GM21526 (cell line): ENCODE results near the gene TM4SF20.
A peak's percentile ranks its signal among the peaks of the same experiment; 100 is the strongest.
"Not testable (repeated sequence)": the region's sequence is repeated elsewhere in the genome, so short reads cannot be mapped to it uniquely, and the experiment has no call there.

ENCODE experiments used
- ATAC-seq: cut with Tn5 transposase; IDR thresholded peaks from one replicate; pipeline ENCODE4 v1.9.1; 2021; ENCODE audit warnings: moderate library complexity; ENCODE audit not compliant: unreplicated experiment, low FRiP score

Gene TM4SF20

DNA sequence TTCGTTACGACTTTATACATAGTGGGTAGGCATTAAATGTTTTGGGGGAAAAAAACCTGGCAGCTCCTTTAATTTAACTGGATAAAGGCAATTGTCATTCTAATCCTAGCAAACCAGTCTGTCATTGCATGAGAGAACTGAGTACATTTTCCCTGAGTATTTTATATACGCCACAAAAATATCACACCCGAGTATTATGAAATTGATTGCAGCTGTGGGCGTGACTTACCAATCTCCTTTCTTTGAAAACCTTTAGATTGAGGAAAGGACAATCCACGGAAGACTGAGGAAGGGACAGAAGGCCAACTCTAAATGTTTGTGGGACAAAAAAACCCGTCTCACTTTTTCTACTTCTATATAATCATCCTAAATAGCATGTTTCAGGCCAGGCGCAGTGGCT lies 9.0 kb downstream of the TM4SF20 start:
- no peak for ATAC-seq

DNA sequence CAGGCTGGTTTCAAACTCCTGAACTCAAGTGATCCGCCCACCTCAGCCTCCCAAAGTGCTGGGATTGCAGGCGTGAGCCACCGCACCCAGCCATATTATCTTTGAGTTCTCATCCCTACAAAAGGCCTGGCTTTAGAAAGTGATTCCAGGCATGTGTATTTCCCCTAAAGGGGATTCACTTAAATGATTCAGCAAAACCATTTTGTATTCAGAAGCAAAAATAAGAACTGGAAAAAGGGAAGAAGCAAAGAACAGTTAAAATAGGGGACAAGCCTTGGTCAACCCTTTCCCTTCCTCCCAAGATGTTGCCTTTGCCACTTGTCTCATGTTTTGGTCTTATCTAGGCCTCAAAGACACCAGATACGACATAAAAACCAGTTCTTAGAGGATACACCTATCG lies 10.5 kb downstream of the TM4SF20 start:
- ATAC-seq = no peak

DNA sequence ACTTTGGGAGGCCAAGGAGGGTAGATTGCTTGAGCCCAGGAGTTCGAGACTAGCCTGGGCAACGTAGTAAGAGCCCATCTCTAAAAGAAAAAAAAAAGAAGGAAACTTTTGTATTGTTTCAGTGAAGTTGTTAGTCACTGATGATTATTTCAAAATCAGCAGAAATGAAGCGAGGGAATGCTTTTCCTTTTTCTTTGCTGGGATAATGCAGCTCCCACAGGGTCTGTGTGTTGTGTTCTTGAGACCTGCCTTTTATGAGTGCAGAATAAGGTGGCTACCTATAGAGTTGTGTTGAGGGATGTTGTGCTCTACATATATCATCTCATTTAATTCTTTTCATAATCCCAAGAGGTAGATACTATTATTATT lies 11.7 kb downstream of the TM4SF20 start:
- no peak for ATAC-seq

DNA sequence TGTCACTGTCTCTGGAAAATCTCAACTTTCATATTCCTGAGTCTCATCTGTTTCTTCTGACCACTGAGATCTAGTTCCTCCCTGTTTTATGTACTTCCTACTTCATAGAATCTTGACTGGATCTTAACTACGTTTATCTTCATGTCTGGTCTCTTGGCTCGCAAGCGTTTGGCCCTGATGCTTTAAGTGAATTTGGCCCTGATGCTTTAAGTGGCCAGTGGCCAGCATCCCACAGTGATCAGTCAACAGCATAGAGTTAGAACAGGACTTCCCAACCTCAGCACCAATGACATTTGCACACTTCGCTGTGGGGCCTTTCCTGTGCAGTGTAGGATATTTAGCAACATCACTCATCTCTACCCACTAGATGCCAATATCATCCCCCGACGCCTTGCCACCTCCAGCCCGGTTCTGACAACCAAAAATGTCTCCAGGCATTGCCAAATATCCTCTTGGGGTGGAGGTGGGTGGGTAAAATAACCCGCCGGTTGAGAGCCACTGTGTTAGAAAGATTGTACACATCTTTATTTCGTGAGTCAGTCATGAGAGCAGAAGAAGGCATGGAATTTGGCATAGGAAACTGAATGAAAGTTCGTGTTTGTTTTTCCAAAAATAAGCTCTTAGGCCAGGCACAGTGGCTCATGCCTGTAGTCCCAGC lies 12.2 kb downstream of the TM4SF20 start:
- no peak for ATAC-seq

DNA sequence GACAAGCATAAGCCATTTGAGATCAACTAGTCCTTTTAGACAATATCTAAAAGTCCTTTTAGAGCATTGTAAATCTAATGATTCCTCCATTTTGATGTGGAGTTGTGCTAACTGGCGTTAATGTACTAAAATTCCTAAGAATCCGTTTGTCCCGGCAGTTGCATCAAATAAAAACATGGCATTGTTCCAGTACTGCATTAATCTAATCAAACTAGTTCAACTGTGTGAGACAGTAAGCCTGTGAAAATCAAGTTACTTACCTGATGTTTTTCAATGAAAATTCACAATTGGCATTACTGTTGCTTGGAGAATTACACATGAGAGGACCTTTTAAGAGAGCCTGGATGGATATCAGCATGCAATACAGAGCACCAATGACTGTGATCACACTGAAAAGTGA lies 13.3 kb downstream of the TM4SF20 start:
- ATAC-seq = no peak

DNA sequence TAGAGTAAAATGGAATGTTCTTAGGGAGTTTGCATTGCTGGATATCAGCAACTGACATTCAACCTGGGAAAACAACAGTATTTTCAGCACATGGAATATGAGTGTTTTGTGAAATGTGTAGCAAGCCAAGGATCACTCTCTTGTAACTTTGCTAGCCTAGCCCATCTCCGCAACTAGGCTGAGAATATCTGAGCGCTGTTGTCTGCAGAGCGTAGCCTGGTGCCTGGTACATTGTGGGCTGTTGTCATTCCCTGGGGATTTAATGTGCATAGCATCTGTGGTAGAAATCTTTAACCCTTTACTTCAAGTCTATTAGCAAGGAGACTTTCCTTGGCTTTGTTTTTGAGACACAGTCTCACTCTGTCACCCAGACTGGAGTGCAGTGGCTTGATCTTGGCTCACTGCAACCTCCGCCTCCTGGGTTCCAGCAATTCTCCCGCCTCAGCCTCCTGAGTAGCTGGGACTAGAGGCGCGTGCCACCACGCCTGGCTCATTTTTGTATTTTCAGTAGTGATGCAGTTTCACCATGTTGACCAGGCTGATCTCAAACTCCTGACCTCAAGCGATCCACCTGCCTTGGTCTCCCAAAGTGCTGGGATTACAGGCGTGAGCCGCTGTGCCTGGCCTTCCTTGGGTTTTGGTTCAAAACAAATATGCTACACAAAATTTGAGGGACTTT lies 14.4 kb downstream of the TM4SF20 start:
- not testable (repeated sequence) for ATAC-seq

DNA sequence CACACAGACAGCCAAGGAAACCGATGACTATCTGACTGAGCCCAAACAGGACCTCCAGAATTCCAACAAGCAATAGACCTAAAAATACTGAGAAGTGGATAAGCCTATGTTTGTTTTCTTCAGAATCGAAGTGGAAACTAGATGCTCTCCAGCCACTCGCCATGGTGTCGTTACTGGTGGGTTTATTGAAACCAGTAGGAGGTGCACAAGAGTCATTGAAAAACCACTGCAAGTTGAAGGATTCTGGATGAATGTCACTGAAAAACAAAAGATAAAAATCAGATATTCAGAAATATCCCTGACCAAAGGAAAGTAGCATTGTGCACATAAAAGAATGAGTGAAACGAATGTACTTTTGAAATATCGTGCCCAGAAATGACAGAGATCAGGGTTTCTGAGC lies 15.3 kb downstream of the TM4SF20 start:
- no peak for ATAC-seq

DNA sequence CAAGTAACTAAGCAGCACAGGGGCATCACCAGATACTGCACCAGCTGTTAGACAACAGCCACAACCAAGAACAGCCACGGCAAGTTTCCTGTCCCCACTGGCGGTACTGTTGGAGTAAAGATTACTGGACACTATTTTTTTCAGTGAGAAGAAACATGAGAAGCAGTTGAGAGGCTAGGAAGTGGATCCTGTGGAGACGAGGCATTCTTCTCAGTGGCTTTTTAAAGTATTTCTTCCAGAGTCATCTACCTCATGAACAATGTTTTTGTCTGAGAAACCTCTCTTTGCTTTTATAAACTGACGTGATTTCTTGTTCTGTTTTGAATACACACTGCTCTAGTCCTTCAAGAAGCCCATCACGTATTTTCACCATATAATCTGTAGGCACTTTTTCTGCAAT lies 18.8 kb downstream of the TM4SF20 start:
- no peak for ATAC-seq

DNA sequence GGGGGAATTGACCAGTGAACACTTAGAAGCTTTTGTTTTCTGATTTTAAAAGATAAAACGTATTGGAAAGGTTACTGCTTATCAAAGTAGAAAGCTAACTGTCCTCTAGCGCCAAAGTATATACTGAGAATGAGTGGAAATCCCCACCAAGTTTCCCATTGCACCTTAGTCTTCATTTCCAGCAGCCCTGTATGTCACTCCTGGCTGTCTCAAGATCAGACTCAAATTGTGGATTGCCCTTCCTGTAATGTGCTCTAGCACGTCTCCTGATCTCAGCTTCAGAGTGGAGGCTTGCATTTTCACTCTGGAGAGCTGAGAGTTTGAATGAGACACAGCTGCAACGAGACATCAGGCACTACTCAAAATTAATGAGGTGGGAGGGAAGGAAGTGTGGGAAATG lies 27.5 kb downstream of the TM4SF20 start:
- ATAC-seq = peak; percentile 68

DNA sequence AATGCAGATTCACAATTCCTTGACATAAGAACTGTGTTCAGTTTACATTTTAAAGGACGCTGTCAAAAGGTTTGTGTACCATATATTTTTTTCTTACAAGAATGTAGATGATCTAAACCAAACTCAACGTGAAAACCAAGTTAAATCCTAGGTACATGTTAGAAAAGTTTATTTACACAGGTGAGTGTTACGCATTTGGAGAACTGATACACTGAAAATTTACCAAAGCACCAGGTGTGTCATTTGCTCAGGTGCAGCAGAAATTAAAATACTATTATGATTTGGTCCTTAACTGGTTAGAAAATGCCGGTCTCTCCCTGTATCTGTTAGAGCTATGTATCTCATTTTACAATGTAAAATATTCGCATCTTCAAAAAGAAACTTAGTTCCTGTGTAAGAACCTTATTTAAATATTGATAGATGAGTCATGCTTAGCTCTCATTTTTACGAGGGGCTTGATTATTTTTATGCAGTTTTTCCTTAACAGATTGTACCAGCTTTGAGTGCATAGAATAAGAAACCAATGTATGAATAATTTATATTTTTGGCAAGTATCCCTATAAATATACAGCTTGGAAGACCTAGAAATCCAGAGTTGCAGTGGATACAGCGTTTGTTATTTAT lies 29.0 kb downstream of the TM4SF20 start:
- ATAC-seq = no peak

DNA sequence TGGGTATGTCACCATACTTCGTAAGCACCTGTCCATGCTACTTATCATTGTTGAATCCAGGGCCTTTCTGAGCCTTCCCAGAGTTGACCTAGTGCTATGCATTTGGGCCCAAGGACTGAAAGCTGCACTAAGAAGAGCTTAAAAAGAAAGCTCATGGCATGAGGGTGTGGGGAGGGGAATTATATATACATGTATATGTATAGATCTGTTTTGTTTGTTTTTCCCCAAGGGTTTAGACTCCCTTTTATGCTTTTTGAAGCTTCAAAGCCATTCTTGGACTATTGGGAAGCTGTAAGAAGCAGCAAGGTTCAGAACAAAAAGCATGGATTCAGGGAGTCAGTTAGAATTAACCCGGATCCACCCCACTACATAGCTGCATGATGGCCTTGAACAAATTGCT lies 30.8 kb downstream of the TM4SF20 start:
- no peak for ATAC-seq

DNA sequence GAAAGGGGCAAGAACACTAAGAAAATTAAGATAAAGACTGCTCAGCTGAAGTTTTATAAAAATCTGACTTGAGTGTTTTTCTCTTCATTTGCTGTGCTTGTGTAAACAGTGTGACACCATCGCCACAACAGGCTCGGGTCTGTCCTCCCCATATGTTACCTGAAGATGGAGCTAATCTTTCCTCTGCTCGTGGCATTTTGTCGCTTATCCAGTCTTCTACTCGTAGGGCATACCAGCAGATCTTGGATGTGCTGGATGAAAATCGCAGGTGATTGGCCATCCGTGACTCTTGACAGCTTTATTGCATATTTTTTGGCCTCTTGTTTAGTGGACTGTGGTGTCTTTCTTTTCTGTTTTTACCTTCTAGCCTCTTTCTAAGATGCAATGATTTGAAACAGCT lies 32.0 kb downstream of the TM4SF20 start:
- no peak for ATAC-seq

DNA sequence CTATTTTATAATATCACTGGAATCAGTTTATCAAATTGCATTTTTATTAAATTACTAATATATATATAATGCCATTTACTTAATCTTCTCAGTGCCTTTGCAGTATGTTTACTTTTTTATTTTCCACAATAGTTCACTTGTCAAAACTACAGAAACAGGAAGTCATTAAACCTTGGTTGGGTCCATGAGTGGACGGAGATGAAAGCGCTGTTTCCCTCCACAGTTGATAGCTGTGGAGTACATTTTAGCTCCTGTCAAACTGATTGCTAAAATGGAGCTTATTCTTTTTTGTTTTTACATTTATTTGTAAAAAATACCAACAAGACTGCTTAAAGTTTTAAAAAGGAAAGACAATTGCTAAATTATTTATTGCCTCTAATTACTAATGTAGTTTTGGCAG lies 34.9 kb downstream of the TM4SF20 start:
- ATAC-seq = no peak

DNA sequence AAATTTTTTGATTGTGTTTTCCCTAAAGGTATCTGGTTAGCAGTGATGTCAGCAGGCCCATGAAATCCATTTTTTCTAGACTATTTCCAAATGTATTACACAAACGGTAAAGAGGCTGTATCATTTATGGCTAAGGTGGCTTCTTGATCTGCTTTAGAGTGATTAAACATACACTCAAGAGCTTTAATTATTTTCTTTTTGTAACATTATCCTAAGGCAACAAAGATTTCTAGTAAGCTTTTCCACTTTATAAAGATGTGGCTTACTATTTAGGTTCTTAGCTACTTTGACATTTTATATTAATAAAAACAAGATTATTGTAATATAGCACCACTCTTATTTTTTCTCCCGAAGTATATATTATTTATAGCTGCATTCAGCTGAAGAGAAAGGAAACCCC lies 37.6 kb downstream of the TM4SF20 start:
- no peak for ATAC-seq

DNA sequence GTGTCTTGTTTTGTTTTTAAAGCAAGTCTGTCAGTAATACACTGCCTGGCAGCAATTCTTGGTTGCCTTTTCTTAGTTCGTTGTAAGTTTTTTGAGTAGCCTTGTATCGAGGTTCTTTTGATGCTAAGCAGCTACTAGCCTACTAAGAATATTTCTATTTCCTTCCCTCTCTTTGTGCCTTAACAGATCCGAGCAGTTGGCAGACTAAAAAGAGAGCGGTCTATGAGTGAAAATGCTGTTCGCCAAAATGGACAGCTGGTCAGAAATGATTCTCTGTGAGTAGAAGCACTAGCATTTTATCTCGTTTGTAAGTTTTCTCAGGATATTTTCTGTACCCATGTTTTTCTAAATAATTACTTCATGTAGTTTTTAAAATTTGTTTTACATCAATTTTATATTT lies 39.0 kb downstream of the TM4SF20 start:
- no peak for ATAC-seq

DNA sequence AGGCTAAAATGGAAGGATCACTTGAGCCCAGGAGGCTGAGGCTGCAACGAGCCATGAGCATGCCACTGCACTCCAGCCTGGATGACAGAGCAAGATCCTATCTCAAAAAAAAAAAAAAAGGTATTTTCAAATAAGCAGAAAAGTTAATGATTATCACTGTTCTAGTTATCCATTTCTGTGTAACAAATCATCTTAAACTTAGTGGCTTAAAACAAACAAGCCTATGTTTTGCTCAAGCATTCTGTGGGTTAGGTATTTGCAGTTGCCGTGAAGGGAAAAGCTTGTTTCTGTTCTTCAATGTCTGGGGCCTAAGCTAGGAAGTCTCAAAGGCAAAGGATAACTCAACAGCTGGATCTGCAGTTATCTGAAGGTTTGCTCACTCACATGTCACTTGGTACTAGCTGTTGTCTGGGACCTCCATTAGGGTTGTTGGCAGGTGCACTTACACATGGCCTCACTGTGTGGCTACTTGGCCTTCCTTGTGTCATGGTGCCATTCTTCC lies 40.0 kb downstream of the TM4SF20 start:
- ATAC-seq = no peak

DNA sequence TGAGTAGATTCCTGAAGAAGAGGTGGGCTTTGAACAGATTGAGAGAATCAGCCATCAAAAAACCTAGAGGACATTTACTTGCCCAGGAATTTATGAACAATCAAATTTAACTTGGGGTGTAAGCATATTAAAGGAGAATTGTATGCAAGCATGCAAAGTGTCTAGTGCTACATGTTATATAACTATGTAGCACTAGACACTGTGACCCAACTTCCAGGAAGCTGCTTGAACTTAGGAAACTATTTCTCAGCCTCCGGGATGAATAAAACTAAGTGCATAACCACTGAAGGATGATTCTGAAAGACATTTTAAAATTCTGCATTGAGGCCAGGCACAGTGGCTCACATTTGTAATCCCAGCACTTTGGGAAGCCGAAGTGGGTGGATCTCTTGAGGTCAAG lies 41.7 kb downstream of the TM4SF20 start:
- ATAC-seq = no peak

DNA sequence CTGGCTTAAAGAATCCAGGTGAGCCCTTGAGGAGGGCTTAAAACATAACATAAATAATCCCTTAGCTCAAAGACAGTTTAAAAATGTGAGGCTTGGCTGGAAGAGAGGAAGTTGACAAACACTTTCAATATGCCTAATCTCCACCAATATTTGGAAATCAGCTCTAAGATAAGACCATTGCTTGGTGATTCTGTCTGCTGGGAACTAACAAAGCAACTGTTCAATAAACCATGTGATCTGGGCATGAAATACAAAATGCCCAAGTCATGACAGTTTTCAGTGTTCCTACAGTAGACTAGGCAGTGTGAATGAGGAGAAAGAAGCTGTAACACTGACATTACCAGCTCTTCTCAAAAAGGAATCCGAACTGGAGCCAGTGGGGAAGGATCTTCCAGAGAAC lies 43.4 kb downstream of the TM4SF20 start:
- no peak for ATAC-seq

DNA sequence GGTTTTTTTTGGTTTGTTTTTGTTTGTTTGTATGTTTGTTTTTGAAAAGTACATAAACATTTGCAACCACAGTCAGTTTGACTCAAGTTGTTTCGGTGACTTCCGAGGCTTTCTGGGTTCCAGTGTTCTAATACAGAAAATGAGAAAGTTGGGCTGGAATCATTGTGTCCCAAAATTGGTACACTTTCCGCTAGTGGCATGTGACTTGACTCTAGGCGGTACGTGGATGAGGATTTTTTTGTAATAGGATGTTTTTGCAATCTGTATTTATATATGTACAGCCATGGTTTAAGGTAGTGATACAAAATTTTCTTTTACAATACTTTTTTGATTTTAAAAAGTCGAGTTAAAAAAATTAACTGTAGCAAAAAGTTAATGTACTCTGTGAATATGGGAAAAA lies 52.3 kb downstream of the TM4SF20 start:
- no peak for ATAC-seq

DNA sequence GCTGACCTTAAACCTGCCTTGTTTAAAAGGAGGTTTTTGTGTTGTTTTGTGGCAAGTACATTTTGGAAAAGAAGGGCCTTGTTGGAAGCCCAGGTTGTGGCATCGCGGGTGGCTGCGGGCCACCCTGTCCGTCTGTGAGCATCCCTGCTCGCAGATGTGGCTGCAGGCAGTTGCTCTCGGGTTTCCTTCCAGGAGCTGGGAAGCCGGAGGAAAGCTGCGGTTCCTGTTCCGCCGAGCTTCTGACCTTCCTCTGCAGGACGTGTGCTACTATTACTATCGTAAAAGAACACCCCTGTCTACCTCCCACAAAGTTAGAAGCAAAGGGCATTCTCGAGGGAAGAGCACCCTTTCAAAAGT lies 53.3 kb downstream of the TM4SF20 start:
- peak; percentile 15 for ATAC-seq

DNA sequence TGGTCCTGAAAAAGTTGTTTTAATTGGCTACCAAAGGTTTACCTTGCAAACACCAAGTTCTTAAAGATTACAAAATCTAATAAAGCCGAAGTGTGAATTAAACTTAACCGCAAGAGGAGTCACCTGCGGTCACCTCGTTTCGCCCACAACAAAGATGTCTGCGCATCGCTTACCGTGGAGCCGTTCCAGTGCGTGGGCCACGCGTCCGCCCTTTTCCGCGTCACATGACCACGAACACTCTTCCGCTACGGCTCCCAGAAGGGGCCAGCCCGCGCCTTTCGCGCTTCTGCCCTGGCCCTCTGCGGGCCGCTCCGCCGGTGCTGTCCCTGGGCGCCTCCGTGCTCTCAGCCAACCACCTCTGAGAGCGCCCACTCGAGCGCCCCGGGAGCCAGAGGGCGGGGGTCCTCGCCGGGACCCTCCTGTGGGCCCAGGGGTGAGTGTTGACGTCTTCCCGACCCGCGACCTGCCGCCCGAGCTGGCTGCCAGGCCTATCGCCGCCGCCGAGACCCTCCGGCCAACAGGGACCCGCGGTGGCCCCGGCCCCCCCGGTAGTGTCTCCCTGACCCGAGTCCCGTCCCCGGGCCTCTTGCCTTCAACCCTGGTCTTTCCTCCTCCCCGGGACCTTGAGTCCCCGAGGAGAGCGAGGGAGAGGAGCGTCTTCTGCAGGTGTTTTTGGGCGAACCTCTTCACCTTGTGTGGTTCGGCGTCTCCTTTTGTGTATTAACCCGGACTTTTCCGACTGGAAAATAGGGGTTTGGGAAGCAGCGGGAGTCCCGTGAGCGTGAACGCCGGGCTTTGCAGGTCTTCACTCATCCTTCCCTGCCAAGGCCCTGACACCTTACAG lies 53.9 kb downstream of the TM4SF20 start, which contains the start of gene MFF:
Gene MFF (plus strand): TSS at position 257 of the 844 bp plus-strand sequence. CDS start 5,415 bp downstream, outside the sequence.
- ATAC-seq = peak; percentile 98
